Keratinocyte (primary cell): Measurements from ENCODE around the gene CLSTN2.

Experiments used
- EZH2 ChIP-seq: IDR thresholded peaks from one replicate; pipeline ENCODE4 v1.6.1; 2012; ENCODE audit warnings: inconsistent platforms, mild to moderate bottlenecking, low read length, moderate library complexity
- TF ChIP-seq, protein P1 (sequence below), 3 experiments: IDR thresholded peaks in 1 of 3; conservative IDR thresholded peaks in 1 of 3; optimal IDR thresholded peaks in 1 of 3; 2 replicates in 2 of 3; 3 replicates in 1 of 3; pipeline versions ENCODE3 to v1.5.1; 2011; ENCODE audit warnings: low read length in 3 of 3, mild to moderate bottlenecking in 3 of 3, moderate library complexity in 2 of 3, control low read depth in 1 of 3, inconsistent platforms in 1 of 3; ENCODE audit not compliant: insufficient read depth in 2 of 3; ENCODE audit errors: extremely low read depth in 1 of 3

DNA sequence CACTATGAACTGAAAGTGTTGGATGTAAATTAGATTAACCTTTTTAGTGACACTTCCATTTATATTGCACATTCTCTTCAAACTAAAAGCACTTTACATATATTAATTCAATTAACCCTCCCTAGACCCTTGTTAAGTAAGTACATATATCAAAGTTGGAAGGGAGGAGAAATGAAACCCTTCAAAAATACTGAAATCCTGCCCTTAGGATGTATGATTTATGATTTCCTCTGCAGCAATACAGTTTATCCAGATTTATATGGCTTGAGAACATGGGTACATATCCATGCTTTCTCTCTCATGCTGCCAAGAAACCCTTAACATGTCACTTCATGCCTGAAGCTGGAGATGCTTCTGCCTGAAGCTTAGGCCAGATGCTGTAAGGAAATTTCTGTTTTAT, 11.0 kb downstream of the CLSTN2 start:
- TF ChIP-seq, protein P1, sequence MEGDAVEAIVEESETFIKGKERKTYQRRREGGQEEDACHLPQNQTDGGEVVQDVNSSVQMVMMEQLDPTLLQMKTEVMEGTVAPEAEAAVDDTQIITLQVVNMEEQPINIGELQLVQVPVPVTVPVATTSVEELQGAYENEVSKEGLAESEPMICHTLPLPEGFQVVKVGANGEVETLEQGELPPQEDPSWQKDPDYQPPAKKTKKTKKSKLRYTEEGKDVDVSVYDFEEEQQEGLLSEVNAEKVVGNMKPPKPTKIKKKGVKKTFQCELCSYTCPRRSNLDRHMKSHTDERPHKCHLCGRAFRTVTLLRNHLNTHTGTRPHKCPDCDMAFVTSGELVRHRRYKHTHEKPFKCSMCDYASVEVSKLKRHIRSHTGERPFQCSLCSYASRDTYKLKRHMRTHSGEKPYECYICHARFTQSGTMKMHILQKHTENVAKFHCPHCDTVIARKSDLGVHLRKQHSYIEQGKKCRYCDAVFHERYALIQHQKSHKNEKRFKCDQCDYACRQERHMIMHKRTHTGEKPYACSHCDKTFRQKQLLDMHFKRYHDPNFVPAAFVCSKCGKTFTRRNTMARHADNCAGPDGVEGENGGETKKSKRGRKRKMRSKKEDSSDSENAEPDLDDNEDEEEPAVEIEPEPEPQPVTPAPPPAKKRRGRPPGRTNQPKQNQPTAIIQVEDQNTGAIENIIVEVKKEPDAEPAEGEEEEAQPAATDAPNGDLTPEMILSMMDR (optimal IDR thresholded peaks at IDR 0.05 in 1 of 3, IDR thresholded peaks at IDR 0.05 in 1 of 3, conservative IDR thresholded peaks at IDR 0.05 in 1 of 3; ENCODE audit: extremely low read depth in 1 of 3, insufficient read depth in 2 of 3, low read length in 3 of 3): no peak
- no peak for TF ChIP-seq EZH2
